D341Med (cell line): ENCODE measurements around the gene IL11RA.

Source experiments
- DNase-seq: peaks from one replicate; pipeline ENCODE4 v3.0.0; 2012; ENCODE audit warnings: low spot score

Gene IL11RA

GRCh38 chr9:34651876-34652601, at the start of gene IL11RA:
IL11RA (plus strand) TSS chr9:34652185; CDS start chr9:34655218, 3,033 bp downstream.
- DNase-seq: no peak

GRCh38 chr9:34603610-34604231, 48.3 kb upstream of the IL11RA start:
- DNase-seq: peak; percentile 86

GRCh38 chr9:34606190-34606589, 45.8 kb upstream of the IL11RA start:
- DNase-seq: no peak

- no peak for DNase-seq
Observed at GRCh38 chr9:34606905-34607304, 45.1 kb upstream of the IL11RA start.

GRCh38 chr9:34607331-34607730, 44.7 kb upstream of the IL11RA start:
- no peak for DNase-seq

- DNase-seq: no peak
Observed at GRCh38 chr9:34610434-34611206, 41.4 kb upstream of the IL11RA start.

GRCh38 chr9:34611251-34611810, 40.7 kb upstream of the IL11RA start:
- no peak for DNase-seq

- peak; percentile 96 for DNase-seq
Observed at GRCh38 chr9:34611811-34612787, 39.9 kb upstream of the IL11RA start, which contains the start of gene RPP25L. RPP25L (minus strand) TSS chr9:34612097; CDS start chr9:34611296, 801 bp downstream.

- DNase-seq: peak; percentile 82
Observed at GRCh38 chr9:34612788-34613390, 39.1 kb upstream of the IL11RA start.

- DNase-seq: no peak
Observed at GRCh38 chr9:34615132-34615531, 36.9 kb upstream of the IL11RA start.

- peak; percentile 95 for DNase-seq
Observed at GRCh38 chr9:34620061-34620994, 31.7 kb upstream of the IL11RA start, which contains the start of gene DCTN3. DCTN3 (minus strand) TSS chr9:34620495; CDS start chr9:34620464, 31 bp downstream.

GRCh38 chr9:34623374-34624235, 28.4 kb upstream of the IL11RA start:
- no peak for DNase-seq

- no peak for DNase-seq
Observed at GRCh38 chr9:34624475-34625185, 27.4 kb upstream of the IL11RA start.

- DNase-seq: no peak
Observed at GRCh38 chr9:34625186-34625486, 26.8 kb upstream of the IL11RA start.

GRCh38 chr9:34627716-34628655, 24.0 kb upstream of the IL11RA start:
- no peak for DNase-seq

- DNase-seq: peak; percentile 79
Observed at GRCh38 chr9:34628656-34629490, 23.1 kb upstream of the IL11RA start, which contains the start of gene ARID3C. ARID3C (minus strand) TSS chr9:34629066; CDS start chr9:34628014, 1,052 bp downstream.
